ENCODE results near the gene ADGRA1. TPM values are rescaled to one million over a fixed set of nuclear protein-coding genes. Genes with fewer than 3 reads are reported as not detected.

The ADGRA1 gene
- total RNA-seq, 4 donors from 2014 or later: not detected

GRCh38 chr10:133104963-133105640 is 17.4 kb downstream of the ADGRA1 start:
- DNase-seq: no peak
- ATAC-seq: no peak
- Histone ChIP-seq H3K27ac (no peak overlapping the region), H3K27me3 (peaks cover 0 to 6% (median 3%) of the 10 kb centered on the region in 3 donors), H3K36me3 (no peaks in the 10 kb centered on the region), H3K9me3 (no peaks in the 10 kb centered on the region), H3K4me3 (no peak overlapping the region), H3K4me1 (peaks cover 6 to 8% of the 10 kb centered on the region in 2 donors)
- intact Hi-C loops (cut with DNase I; ENCODE audit: low total_unique reads) (no loop called here), in situ Hi-C loops (cut with MboI; ENCODE audit: low sequenced_read_pairs in 4 of 4) (loop anchor here in 1 of 4 donors (25.0 kb wide), 1 partner anchor 168 kb away; the partner anchor contains the start of gene CFAP46)
- TF ChIP-seq, protein P1, sequence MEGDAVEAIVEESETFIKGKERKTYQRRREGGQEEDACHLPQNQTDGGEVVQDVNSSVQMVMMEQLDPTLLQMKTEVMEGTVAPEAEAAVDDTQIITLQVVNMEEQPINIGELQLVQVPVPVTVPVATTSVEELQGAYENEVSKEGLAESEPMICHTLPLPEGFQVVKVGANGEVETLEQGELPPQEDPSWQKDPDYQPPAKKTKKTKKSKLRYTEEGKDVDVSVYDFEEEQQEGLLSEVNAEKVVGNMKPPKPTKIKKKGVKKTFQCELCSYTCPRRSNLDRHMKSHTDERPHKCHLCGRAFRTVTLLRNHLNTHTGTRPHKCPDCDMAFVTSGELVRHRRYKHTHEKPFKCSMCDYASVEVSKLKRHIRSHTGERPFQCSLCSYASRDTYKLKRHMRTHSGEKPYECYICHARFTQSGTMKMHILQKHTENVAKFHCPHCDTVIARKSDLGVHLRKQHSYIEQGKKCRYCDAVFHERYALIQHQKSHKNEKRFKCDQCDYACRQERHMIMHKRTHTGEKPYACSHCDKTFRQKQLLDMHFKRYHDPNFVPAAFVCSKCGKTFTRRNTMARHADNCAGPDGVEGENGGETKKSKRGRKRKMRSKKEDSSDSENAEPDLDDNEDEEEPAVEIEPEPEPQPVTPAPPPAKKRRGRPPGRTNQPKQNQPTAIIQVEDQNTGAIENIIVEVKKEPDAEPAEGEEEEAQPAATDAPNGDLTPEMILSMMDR (IDR thresholded peaks at IDR 0.05 in 4 of 5, conservative IDR thresholded peaks at IDR 0.05 in 1 of 5): no peak
- no peak for TF ChIP-seq POLR2A (IDR thresholded peaks at IDR 0.05)

- H3K4me1 ChIP-seq: peaks cover 11 to 14% of the 10 kb centered on the region in 2 donors
- H3K36me3 ChIP-seq: no peaks in the 10 kb centered on the region
- TF ChIP-seq POLR2A (IDR thresholded peaks at IDR 0.05): no peak
- TF ChIP-seq, protein P1 (IDR thresholded peaks at IDR 0.05 in 4 of 5, conservative IDR thresholded peaks at IDR 0.05 in 1 of 5): no peak
- no peak overlapping the region for H3K27ac ChIP-seq
- in situ Hi-C loops (cut with MboI; ENCODE audit: low sequenced_read_pairs in 4 of 4): loop anchor here in 1 of 4 donors (25.0 kb wide), 1 partner anchor 169 kb away; the partner anchor contains the start of gene CFAP46
- intact Hi-C loops (cut with DNase I; ENCODE audit: low total_unique reads): no loop called here
- peaks cover 0 to 6% (median 3%) of the 10 kb centered on the region in 3 donors for H3K27me3 ChIP-seq
- ATAC-seq (no peak), DNase-seq (no peak)
- H3K4me3 ChIP-seq: no peak overlapping the region
- no peaks in the 10 kb centered on the region for H3K9me3 ChIP-seq
Observed at GRCh38 chr10:133105686-133106390, 18.1 kb downstream of the ADGRA1 start.

- no peak for DNase-seq
- Histone ChIP-seq H3K4me1 (peaks cover 12 to 14% of the 10 kb centered on the region in 2 donors), H3K9me3 (no peaks in the 10 kb centered on the region), H3K27me3 (peaks cover 0 to 3% (median 2%) of the 10 kb centered on the region in 3 donors), H3K27ac (no peak overlapping the region), H3K36me3 (no peaks in the 10 kb centered on the region), H3K4me3 (no peak overlapping the region)
- in situ Hi-C loops (cut with MboI; ENCODE audit: low sequenced_read_pairs in 4 of 4): loop anchor here in 1 of 4 donors (25.0 kb wide), 1 partner anchor 169 kb away; the partner anchor contains the start of gene CFAP46
- intact Hi-C loops (cut with DNase I; ENCODE audit: low total_unique reads): no loop called here
- ATAC-seq: no peak
- TF ChIP-seq, protein P1 (IDR thresholded peaks at IDR 0.05 in 4 of 5, conservative IDR thresholded peaks at IDR 0.05 in 1 of 5): no peak
- no peak for TF ChIP-seq POLR2A (IDR thresholded peaks at IDR 0.05)
Observed at GRCh38 chr10:133106516-133106915, 18.8 kb downstream of the ADGRA1 start.

- TF ChIP-seq, protein P1 (IDR thresholded peaks at IDR 0.05 in 4 of 5, conservative IDR thresholded peaks at IDR 0.05 in 1 of 5): no peak
- TF ChIP-seq POLR2A (IDR thresholded peaks at IDR 0.05): no peak
- no peaks in the 10 kb centered on the region for H3K36me3 ChIP-seq
- DNase-seq (no peak), ATAC-seq (no peak)
- no peak overlapping the region for H3K27ac ChIP-seq
- peaks cover 12 to 14% of the 10 kb centered on the region in 2 donors for H3K4me1 ChIP-seq
- intact Hi-C loops (cut with DNase I; ENCODE audit: low total_unique reads) (no loop called here), in situ Hi-C loops (cut with MboI; ENCODE audit: low sequenced_read_pairs in 4 of 4) (loop anchor here in 1 of 4 donors (25.0 kb wide), 1 partner anchor 170 kb away; the partner anchor contains the start of gene CFAP46)
- no peaks in the 10 kb centered on the region for H3K9me3 ChIP-seq
- H3K27me3 ChIP-seq: peaks cover 0 to 3% (median 0%) of the 10 kb centered on the region in 3 donors
- H3K4me3 ChIP-seq: no peak overlapping the region
Observed at GRCh38 chr10:133107442-133107841, 19.7 kb downstream of the ADGRA1 start.

Measured in gastrocnemius medialis (tissue), 4 donors.